ENCODE measurements around the gene REV1.

DNA sequence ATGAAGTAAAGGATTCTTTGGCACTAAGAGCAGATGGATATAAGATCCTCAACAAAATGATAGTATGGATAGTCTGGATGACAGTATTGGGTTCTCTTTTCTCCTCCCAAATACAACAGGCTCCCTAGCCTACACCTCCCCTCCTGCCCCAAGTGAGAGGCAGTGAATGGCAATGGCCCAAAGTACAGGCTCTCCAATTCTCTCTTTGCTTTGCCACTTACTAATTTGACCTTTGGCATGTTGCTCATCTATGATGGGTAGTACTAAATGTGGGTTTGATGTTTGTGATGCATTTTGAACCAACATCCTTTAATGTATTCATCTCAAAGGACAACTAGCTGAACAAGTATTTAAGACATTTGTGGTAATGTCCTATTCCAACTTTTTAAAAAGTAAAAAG is 86.7 kb downstream of the REV1 start:
- TF ChIP-seq, protein P1, sequence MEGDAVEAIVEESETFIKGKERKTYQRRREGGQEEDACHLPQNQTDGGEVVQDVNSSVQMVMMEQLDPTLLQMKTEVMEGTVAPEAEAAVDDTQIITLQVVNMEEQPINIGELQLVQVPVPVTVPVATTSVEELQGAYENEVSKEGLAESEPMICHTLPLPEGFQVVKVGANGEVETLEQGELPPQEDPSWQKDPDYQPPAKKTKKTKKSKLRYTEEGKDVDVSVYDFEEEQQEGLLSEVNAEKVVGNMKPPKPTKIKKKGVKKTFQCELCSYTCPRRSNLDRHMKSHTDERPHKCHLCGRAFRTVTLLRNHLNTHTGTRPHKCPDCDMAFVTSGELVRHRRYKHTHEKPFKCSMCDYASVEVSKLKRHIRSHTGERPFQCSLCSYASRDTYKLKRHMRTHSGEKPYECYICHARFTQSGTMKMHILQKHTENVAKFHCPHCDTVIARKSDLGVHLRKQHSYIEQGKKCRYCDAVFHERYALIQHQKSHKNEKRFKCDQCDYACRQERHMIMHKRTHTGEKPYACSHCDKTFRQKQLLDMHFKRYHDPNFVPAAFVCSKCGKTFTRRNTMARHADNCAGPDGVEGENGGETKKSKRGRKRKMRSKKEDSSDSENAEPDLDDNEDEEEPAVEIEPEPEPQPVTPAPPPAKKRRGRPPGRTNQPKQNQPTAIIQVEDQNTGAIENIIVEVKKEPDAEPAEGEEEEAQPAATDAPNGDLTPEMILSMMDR (IDR thresholded peaks at IDR 0.05) = no peak
- TF ChIP-seq POLR2A (IDR thresholded peaks at IDR 0.05) = no peak
